NCI-H2107 treated with DMSO at 0.1 percent for 48 hours (cell line): ENCODE measurements around the gene SH3PXD2A.
"Not testable (repeated sequence)": the region's sequence is repeated elsewhere in the genome, so short reads cannot be mapped to it uniquely, and the experiment has no call there.

ENCODE experiments used
- DNase-seq: peaks from one replicate; lab custom pipeline; 2025; ENCODE audit not compliant: unreplicated experiment; lab: John Stamatoyannopoulos, UW

The SH3PXD2A gene

GRCh38 chr10:103772096-103772845 lies 83.1 kb downstream of the SH3PXD2A start:
- peak; percentile 6 for DNase-seq

DNA sequence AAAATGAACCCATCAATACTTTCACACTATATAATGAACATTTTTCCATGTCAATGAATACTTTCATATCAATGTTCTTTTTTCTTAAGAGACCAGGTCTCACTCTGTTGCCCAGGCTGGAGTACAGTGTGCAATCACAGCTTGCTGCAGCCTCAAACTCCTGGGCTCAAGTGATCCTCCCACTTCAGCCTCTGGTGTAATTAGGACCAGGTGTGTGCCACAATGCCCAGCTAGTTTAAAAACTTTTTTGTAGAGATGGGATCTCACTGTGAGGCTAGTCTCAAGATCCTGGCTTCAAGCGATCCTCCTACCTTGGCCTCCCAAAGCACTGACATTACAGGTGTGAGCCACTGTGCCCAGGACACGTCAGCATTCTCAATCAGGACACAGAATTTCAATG lies 85.2 kb downstream of the SH3PXD2A start:
- no peak for DNase-seq

- no peak for DNase-seq
Measured at GRCh38 chr10:103769176-103769575, 86.2 kb downstream of the SH3PXD2A start.

DNA sequence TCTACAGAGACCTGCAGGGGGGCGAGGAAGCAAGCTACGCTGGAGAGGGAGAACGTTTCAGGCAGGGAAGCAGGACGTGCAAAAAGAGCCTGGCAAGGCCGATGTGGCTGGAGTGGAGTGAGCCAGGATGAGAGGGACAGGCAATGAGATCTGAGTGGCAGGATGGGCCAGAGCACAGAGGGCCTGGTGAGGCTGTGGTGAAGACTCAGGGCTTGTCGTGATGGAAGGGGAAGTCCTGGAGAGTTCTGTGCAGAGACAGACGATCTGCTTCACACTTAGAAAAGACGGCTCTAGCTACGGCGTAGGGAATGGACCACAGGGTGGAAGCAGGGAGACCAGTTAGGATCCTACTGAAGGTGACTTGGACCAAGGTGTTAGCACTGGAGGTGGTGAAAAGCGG lies 87.0 kb downstream of the SH3PXD2A start:
- DNase-seq = no peak

GRCh38 chr10:103767756-103768155 lies 87.6 kb downstream of the SH3PXD2A start:
- no peak for DNase-seq

- DNase-seq = no peak
Measured at GRCh38 chr10:103766751-103767505, 88.4 kb downstream of the SH3PXD2A start.

DNA sequence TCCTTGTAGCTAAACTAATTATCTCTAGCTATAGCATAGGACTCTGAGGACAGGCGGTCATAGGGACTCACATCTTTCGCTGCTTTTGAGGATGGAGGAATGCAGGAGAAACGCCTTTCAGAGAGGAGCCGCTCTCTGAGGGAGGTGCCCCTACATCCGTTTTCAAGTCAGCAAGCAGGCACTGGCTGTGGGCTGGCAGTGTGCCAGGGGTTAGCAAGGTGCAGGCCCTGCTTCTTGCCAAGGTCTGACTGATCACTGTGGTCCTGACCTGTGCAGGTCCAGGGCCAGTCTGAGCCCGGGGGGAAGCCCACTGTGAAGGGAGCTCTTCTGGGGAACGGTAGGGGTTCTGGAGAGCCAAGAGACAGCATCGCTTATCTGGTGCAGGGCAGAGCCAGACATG lies 89.4 kb downstream of the SH3PXD2A start:
- DNase-seq = no peak

DNA sequence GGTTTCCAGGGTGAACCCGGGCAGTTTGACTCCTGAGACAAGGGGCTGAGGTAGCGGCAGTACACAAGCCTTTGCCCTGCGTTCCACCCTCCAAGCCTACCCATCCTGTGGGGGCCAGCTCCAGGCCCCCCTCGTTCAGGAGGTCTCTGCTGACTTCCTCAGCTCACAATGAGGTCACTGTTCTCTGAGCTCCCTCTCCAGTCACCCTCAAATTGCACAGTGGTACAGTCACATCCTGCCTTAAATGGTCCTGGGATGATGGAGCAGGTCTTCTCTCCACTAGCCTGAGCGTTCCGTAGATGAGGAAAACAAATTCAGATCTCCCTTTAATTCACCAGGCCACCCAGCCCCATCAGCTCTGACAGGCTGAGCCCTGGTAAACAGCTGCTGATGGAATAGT lies 90.2 kb downstream of the SH3PXD2A start:
- no peak for DNase-seq

GRCh38 chr10:103764296-103765088 lies 90.9 kb downstream of the SH3PXD2A start:
- DNase-seq = no peak

DNA sequence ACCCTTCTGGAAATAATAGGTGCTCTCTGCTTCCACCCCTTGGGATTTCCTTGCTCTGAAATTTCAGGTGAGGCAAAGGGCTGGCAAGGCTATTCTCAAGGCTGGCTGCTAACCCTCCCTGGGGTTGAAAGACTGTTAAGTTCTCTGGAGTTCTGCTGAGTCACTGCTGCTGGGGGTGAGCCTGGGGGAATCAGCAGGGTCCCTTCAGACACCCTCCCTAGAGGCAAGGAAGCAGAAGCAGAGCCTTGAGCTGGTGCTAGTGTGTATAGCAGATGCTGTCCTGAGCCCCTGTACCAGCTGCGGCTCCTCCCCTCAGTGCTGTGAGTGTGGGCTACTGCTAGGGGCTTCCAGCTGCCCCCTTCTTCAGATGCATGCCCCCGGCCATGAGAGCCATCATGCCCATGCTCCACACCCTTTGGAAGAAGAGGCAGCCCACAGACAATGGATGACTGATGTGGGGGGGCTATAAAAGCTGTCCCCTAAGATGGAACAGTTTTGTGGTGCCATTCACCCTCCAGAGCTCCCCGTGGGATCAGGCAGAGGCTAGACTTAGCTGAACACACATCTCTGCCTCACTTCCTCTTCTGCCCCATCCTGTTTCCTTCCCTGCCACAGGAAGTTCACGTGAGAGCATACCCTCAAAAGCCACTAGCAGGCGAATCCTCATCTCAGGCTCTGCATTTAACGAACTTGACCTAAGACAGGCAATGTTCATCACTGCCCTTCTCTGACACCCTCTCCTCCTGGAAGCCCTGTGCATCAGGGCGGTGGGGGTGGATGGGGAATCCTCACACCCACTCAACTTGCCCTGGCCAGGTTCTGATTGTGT lies 91.8 kb downstream of the SH3PXD2A start:
- no peak for DNase-seq

- DNase-seq = no peak
Measured at GRCh38 chr10:103762916-103763315, 92.5 kb downstream of the SH3PXD2A start.

- no peak for DNase-seq
Measured at GRCh38 chr10:103762162-103762561, 93.2 kb downstream of the SH3PXD2A start.

DNA sequence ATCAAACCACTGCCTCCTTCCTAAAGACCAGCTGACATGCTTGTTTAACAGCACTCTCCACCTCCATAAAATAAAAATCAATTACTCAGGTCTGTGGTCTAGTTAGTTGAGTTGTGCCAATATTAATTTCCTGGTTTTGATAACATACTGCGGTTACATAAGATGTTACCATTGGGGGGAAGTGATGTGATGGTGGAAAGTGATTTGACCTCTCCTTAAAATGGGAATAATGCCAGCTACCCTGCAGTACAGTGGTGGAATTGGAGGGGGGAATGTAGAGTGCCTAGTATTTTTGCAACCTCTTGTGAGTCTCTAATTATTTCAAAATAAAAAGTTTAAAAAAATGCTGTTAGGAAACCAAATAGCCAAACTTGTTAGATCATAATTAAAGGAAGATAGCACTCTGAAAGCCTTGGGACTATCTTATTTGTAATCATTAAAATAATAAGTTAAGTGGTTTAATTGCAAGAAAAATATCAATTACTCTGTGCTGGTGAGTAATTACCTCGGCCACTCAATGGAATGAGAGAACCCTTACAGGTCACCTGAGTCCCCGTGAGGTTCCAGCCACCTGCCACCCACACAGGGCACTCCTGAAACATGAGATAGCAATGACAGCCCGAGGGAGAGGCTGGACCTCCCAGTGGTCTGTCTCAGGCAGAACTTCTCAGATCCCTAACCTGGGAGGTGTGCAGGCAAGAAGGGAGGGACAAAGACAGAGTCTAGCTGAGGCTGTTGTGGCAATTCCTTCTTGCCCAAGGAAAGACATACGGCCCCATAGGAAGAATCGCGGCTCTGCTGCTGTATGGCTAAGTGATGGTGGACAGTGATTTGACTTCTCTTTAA lies 94.1 kb downstream of the SH3PXD2A start:
- peak; percentile 56 for DNase-seq

- DNase-seq = not testable (repeated sequence)
Measured at GRCh38 chr10:103760233-103760632, 95.1 kb downstream of the SH3PXD2A start.

DNA sequence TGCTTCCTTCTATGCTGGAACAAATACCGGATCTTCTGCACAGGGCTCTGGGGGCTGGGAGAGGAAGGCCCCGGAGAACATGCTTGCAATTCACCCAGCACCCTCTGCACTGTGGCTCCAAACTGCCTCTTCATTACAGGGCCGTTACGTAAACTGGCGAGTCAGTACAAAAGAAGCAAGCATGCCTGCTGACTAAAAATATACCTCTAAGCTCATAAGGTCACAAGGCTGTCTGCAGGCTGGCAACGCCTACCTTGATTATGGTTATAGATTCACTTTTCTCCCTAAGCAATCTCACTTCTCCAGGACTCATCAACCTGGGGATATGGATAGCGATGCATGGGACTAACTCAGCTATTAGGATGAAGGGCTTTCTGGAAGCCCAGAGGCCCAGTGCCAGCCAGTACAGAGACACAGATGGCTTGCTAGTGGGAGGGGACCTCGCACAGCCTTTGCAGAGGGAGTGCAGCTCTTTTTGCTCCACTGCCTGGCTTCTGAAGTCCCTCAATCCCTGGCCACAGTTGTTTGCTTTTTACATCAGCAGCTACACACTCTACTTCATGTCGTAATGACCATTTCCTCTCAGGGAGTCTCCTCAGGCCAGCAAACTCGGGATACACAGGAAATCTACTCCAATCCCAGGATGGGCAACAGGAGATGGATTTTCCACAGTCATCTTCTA lies 96.1 kb downstream of the SH3PXD2A start:
- DNase-seq = no peak

- no peak for DNase-seq
Measured at GRCh38 chr10:103758294-103758681, 97.1 kb downstream of the SH3PXD2A start.

DNA sequence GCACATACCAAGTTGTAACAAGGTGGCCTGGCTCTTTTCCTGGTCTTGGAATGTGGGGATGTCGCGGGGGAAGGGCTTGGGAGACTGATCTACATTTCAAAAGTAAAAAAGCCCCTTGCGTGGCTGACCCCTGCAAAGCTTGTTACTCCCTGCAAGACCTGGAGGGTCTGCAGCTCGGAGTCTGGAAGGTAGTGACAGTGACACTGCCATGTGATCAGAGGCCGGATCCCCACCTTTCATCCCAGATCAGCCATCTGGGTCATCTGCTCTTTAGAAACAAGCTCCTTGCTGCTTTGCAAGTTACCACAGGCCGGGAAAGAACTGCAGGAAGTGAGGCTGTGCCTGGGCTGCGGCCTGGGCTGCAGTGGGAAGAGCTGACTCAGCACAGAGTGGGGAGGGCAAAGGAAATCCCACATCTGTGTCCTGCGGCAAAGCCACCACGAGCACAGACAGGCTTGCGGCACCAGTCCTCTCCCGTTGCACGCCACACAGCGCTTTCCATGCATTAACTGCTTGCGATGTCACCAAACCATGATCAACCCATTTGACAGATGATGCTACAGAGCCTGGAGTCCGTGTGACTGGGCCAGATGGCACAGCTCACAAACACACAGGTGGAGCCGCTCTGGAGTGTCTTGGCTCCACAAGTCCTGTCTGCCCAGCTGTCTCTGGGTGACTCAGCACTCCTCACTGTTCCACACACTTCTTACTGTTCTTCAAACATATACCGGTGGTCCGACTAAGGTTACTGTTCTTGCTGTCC lies 97.7 kb downstream of the SH3PXD2A start:
- no peak for DNase-seq

- no peak for DNase-seq
Measured at GRCh38 chr10:103756277-103756869, 99.0 kb downstream of the SH3PXD2A start.
